Measurements from ENCODE around the gene OR5AC2.
A peak's percentile ranks its signal among the peaks of the same experiment; 100 is the strongest.

OR5AC2 gene

GRCh38 chr3:98086873-98087272 is at the start of gene OR5AC2:
Gene OR5AC2, plus strand, starts transcription at chr3:98087173. Its CDS starts 0 bp downstream, at chr3:98087173.
- DNase-seq = no peak

GRCh38 chr3:98038286-98038685 is 48.7 kb upstream of the OR5AC2 start:
- no peak for DNase-seq

GRCh38 chr3:98038876-98039275 is 48.1 kb upstream of the OR5AC2 start:
- DNase-seq = no peak

GRCh38 chr3:98039322-98040024 is 47.5 kb upstream of the OR5AC2 start:
- peak; percentile 80 for DNase-seq

- no peak for DNase-seq
Measured at GRCh38 chr3:98041350-98041749, 45.6 kb upstream of the OR5AC2 start.

GRCh38 chr3:98048586-98048985 is 38.4 kb upstream of the OR5AC2 start:
- no peak for DNase-seq

GRCh38 chr3:98049271-98049670 is 37.7 kb upstream of the OR5AC2 start:
- no peak for DNase-seq

- DNase-seq = no peak
Measured at GRCh38 chr3:98056035-98056434, 30.9 kb upstream of the OR5AC2 start.

- no peak for DNase-seq
Measured at GRCh38 chr3:98057631-98058030, 29.3 kb upstream of the OR5AC2 start.

- no peak for DNase-seq
Measured at GRCh38 chr3:98058244-98058960, 28.6 kb upstream of the OR5AC2 start.

GRCh38 chr3:98068824-98069223 is 18.1 kb upstream of the OR5AC2 start:
- DNase-seq = no peak

GRCh38 chr3:98070840-98071239 is 16.1 kb upstream of the OR5AC2 start:
- no peak for DNase-seq

- DNase-seq = no peak
Measured at GRCh38 chr3:98073486-98073885, 13.5 kb upstream of the OR5AC2 start.

- no peak for DNase-seq
Measured at GRCh38 chr3:98095882-98096281, 8.9 kb downstream of the OR5AC2 start.

GRCh38 chr3:98099848-98100247 is 12.9 kb downstream of the OR5AC2 start:
- DNase-seq = no peak

- DNase-seq = no peak
Measured at GRCh38 chr3:98108162-98108561, 21.2 kb downstream of the OR5AC2 start.

- no peak for DNase-seq
Measured at GRCh38 chr3:98109807-98110549, 23.0 kb downstream of the OR5AC2 start.

- DNase-seq = no peak
Measured at GRCh38 chr3:98110550-98110908, 23.6 kb downstream of the OR5AC2 start.

- DNase-seq = no peak
Measured at GRCh38 chr3:98114264-98114663, 27.3 kb downstream of the OR5AC2 start.

- DNase-seq = no peak
Measured at GRCh38 chr3:98115717-98116116, 28.7 kb downstream of the OR5AC2 start.

- DNase-seq = no peak
Measured at GRCh38 chr3:98130421-98130820, 43.4 kb downstream of the OR5AC2 start, which contains the start of gene OR5H1. Gene OR5H1, plus strand, starts transcription at chr3:98130721. Its CDS starts 1,977 bp downstream, at chr3:98132698.

GRCh38 chr3:98136631-98137030 is 49.7 kb downstream of the OR5AC2 start:
- no peak for DNase-seq
